GM12873 (cell line): Measurements from ENCODE around the gene CST8.

Source experiments
- TF ChIP-seq, protein P1 (sequence below): IDR thresholded peaks from 2 replicates; pipeline ENCODE4 v1.5.1; 2012; ENCODE audit warnings: low read depth, mild to moderate bottlenecking, moderate library complexity, low read length, control low read depth; ENCODE audit not compliant: insufficient read depth; ENCODE audit errors: missing control alignments

The CST8 gene

DNA sequence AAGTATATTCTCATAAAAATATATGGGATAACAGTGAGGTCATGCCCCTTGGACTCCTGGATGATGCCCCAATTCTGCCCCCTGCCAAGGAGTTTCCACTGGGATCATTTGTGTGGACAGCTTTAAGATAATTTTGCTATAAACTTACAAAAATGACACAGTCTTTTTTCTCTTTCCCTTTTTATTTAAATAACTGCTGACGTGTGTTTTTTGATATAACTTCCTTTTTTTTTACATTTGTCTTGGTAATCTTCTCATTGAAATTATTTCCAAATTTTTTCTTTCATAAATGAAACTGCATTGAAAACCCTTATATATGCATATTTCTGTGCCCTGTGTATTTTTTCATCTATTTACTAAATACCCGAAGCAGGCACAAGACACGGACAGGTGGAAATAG lies 46.1 kb downstream of the CST8 start:
- TF ChIP-seq, protein P1, sequence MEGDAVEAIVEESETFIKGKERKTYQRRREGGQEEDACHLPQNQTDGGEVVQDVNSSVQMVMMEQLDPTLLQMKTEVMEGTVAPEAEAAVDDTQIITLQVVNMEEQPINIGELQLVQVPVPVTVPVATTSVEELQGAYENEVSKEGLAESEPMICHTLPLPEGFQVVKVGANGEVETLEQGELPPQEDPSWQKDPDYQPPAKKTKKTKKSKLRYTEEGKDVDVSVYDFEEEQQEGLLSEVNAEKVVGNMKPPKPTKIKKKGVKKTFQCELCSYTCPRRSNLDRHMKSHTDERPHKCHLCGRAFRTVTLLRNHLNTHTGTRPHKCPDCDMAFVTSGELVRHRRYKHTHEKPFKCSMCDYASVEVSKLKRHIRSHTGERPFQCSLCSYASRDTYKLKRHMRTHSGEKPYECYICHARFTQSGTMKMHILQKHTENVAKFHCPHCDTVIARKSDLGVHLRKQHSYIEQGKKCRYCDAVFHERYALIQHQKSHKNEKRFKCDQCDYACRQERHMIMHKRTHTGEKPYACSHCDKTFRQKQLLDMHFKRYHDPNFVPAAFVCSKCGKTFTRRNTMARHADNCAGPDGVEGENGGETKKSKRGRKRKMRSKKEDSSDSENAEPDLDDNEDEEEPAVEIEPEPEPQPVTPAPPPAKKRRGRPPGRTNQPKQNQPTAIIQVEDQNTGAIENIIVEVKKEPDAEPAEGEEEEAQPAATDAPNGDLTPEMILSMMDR: no peak

GRCh38 chr20:23540624-23541023 lies 49.7 kb downstream of the CST8 start:
- TF ChIP-seq, protein P1: no peak

GRCh38 chr20:23541330-23541729 lies 50.4 kb downstream of the CST8 start:
- TF ChIP-seq, protein P1: no peak

DNA sequence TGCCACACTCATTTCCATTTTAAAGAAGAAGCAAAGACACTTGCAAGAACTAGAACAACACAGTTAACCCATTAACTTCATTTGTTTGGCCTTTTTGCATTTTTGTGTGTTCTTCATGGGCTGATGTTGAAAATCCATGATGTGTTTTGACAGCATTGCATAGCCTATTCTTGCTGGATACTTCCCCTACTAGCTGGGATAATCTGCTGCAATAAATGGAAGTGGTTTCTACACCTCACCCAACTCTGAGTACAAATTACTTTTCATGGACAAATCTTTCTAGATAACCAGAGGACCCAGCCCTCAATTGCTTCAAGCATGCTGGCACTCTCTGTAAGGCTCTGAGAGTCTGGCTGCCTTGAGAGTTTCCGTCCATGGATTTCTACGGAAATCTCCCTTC lies 50.9 kb downstream of the CST8 start:
- TF ChIP-seq, protein P1: no peak

DNA sequence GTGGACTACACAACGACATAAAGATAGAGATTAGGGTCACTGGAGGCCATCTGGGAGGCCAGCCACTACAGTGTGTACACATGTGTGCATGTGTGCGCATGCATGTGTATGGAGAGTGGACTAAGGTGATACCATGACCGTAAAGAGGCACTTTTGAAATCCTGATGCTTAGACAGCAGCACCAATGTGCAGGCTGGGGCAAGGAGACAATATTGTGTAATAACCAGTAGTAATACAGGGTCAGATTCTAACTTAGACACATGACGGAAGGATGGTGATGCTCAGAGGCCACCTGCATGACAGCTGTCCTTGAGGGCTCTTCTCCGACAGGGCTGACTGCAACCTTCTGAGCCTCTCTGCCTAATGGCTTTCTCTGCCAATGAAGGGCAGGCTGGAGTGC lies 51.9 kb downstream of the CST8 start:
- TF ChIP-seq, protein P1: no peak

DNA sequence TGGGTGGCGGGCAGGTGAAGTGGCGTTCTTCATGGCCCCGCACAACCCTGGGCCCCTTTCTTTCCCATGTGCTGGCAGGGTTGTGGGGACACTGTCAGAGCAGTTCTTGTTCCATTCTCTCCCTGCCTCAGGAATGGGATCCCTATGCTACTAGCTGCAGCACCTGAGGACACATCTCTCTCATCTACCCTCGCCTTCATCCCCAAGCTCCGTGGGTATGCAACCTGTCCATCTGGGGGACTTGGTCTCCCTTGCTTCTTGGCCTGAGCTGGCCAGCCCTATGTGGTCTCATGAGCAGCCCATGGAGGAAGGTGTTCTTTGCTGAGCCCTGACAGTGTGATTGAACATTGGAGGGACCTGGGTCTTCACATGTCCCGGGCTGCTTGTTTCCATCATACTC lies 53.2 kb downstream of the CST8 start:
- TF ChIP-seq, protein P1: no peak
